Measurements from ENCODE around the gene CDH24.

Gene CDH24

DNA sequence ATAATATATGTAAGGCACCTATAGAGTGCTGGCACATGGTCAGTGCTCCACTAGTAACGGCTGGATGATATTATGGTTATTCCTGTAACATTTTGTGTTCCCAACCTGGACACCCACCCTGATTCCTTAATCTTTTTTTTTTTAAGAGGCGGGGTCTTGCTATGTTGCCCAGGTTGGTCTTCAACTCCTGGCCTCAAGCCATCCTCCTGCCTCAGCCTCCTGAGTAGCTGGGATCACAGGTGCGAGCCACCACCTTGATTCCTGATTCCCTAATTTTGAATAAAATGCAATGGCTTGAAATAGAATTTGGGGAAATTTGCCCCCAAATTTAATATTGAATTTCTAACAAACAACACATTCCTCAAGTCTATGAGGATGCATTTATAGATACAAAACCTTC lies 54.7 kb downstream of the CDH24 start:
- H3K4me3 ChIP-seq (replicated peaks in 1 of 2; ENCODE audit: low read depth in 2 of 2, low read length in 2 of 2), result no peak overlapping the region
- DNase-seq (ENCODE audit: low read depth in 2 of 2), result no peak
- no peak for TF ChIP-seq CTCF (IDR thresholded peaks at IDR 0.05; ENCODE audit: low read depth, low read length)

DNA sequence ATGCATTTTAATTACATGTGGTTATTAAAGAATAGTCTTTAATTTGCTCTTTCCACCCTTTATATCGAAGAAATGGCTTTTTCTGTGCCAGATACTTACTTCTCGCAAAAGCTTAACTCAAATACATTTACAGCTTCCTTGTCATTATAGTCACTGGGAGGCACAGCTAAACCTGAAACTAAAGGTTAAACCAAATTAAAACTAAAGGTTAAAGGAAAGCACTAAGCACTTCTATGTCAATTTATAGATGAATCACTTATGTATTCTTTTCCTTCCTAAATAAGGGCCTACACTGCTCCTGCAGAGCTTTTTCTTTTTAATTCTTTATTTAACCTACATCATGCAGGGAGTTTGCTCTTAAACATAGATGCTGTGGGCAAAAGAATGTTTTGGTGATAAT lies 56.5 kb downstream of the CDH24 start:
- no peak for DNase-seq (ENCODE audit: low read depth in 2 of 2)
- TF ChIP-seq CTCF (IDR thresholded peaks at IDR 0.05; ENCODE audit: low read depth, low read length), result no peak
- H3K4me3 ChIP-seq (replicated peaks in 1 of 2; ENCODE audit: low read depth in 2 of 2, low read length in 2 of 2), result no peak overlapping the region

DNA sequence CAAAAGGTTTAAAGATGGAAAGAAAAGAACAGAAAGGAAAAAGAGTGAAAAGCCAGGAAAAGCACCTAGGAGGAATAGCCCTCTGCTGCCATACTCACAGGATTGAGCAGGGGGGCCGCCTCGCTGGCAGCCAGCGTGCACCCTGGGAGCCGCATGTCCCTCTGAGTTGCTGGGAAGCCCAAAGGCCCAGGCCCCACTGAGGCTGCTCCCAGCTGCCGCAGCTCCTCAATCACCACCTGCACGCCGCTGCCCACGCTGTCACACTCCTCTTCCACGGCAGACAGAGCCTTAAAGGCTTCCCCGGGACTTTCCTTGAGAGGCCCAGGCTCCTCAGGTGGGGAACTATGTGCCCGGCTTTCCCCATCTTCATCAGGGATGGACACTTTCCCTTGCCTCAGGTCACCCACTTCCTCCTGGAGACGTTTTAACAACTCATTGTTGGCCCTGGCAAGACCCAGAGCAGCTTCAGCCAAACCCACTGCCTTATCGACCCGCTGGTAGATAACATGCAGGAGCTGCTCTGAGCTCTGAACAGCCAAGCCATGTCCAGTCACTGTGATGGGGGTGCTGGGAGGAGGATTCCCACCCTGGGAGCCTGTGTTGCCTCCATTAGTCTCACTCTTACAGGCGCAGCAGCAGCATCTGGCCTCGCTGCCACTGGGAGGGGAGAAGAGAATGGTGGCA lies 58.8 kb downstream of the CDH24 start:
- no peak for TF ChIP-seq CTCF (IDR thresholded peaks at IDR 0.05; ENCODE audit: low read depth, low read length)
- no peak overlapping the region for H3K4me3 ChIP-seq (replicated peaks in 1 of 2; ENCODE audit: low read depth in 2 of 2, low read length in 2 of 2)
- DNase-seq (ENCODE audit: low read depth in 2 of 2), result no peak

- DNase-seq (ENCODE audit: low read depth in 2 of 2), result no peak
- no peak overlapping the region for H3K4me3 ChIP-seq (replicated peaks in 1 of 2; ENCODE audit: low read depth in 2 of 2, low read length in 2 of 2)
- TF ChIP-seq CTCF (IDR thresholded peaks at IDR 0.05; ENCODE audit: low read depth, low read length), result no peak
Measured at GRCh38 chr14:22997676-22998323, 59.5 kb downstream of the CDH24 start.

All from cardiac fibroblast (primary cell).